A549 treated with Mapracorat at 1 μM for 4 hours (cell line): ENCODE measurements around the gene CKLF. TPM values are rescaled to one million over a fixed set of nuclear protein-coding genes. Genes with fewer than 3 reads are reported as not detected.

Experiments used
- total RNA-seq: library from RNA; stranded (reverse); fragments of 200-300 nt; extraction: Qiagen RNA extraction; gene quantifications from 5 replicates; pipeline ENCODE4 v1.2.3, GENCODE V29; 2022

Gene CKLF
- 66.9 to 76.0 TPM (median 71.3 TPM) in 5 replicates for total RNA-seq

DNA sequence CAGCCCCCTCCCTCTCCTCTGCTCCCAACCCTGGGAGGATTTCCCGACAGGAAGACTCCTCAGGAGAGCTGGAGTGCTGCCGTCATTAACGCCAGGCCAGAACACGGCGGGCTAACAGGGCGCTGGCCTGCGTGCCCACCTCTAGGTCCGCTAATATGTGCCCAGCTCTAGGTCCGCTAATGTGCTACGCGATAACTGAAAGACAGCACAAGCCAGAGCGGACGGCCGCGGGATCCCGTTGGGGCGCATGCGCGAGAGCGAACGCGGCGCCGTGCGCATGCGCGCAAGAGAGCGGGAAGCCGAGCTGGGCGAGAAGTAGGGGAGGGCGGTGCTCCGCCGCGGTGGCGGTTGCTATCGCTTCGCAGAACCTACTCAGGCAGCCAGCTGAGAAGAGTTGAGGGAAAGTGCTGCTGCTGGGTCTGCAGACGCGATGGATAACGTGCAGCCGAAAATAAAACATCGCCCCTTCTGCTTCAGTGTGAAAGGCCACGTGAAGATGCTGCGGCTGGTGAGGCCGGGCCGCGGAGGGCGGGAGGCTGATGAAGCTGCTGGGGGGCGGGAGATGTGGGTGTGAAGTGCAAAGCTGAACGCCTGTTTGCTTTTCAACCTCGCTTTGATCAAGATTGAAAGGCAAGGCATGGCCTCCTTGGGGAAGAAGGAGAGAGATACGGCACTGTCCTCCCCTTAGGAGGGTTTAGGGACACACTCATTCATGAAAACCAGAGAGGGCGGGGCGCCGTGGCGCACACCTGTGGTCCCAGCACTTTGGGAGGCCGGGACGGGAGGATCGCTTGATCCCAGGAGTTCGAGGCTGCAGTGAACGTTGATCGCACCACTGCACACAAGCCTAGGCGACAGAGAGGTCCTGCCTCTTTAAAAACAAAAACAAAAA, at the start of gene CKLF:
Gene CKLF, plus strand, starts transcription at position 291 of the 892 bp plus-strand sequence. Its CDS starts 140 bp downstream, at position 431.

GRCh38 chr16:66549284-66550131, 2.9 kb upstream of the CKLF start, which contains the start of gene TK2:
TSS of gene TK2 (minus strand) at chr16:66550122. CDS start at chr16:66550061, 61 bp downstream.

GRCh38 chr16:66566051-66566901, 13.9 kb downstream of the CKLF start, which contains the start of gene CMTM1:
TSS of gene CMTM1 (plus strand) at chr16:66566439. CDS start at chr16:66566514, 75 bp downstream.

DNA sequence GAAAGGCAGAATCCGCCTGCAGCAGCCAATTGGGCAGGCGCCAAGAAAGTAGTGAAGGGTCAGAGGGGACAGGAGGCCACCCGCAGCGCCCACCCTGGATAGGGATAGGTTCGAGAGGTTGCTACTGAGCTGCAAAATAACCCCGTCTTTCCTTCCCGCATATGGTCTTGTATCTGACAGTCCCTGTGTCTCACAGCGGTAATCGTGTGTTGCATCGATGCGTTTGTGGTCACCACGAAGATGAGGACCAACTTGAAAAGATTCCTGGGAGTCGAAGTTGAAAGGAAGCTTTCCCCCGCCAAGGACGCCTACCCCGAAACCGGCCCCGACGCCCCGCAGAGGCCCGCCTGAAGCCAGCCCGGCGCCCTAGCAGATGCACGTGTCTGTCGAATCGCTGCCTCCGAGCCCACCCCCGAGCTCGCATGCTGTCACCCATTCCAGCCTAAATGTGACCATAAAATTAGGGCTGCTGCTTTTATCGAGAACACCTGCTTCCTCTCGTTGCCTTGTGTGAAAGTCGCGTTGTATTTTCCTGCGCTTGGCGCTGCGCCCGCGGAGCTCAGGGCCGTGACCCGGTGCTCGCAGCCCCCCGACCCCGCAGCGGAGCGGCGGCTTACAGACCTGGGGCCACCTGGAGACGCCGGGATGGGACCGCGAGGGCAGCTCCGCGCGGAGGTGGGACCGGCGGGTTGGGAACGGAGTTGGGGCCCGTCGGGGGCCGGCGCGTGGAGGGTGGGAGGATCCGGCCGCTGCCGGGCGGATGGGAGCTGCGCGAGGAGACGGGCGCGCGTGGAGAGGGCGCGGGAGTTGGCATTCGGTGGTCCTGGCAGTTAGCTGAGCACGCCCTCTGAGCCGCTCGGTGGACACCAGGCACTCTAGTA, 26.5 kb downstream of the CKLF start, which contains the start of gene CMTM2:
Gene CMTM2, plus strand, starts transcription at position 813 of the 881 bp plus-strand sequence. CDS start 145 bp downstream, outside the sequence.

DNA sequence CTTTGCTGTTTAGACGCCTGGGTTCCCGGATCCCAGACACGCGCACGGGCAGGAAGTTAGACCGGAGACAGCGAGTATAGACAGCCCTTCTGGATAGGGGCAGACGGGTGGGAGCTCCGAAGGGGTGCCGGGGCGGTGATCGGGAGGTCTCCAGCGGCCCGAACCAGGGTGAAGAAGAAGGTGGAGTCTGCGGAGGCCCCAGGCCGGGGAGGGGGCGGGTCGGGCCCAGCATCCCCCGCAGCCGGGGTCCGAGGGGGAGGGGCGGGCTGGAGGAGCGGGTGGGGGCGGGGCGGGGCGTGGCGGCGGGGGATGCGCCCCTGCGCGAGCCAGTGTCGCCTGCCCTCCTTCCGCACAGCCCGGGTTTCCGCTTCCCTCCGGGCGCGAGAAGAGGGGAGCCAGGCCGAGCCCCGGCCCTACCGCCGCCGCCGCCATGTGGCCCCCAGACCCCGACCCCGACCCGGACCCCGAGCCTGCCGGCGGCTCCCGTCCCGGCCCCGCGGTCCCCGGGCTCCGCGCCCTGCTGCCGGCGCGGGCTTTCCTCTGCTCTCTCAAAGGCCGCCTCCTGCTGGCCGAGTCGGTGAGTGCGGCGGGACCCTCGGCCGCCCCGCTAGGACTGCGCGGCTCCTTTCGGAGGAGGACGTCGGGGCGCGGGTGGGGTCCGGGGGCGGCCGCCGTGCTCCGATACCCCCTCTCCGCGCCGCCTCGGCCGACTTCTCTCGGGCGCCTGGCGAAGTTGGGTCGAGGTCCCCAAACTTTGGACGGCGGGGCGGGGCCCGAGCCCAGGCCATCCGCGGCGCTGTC, 52.2 kb downstream of the CKLF start, which contains the start of gene CMTM3:
Gene CMTM3, plus strand, starts transcription at position 329 of the 801 bp plus-strand sequence. Its CDS starts 102 bp downstream, at position 431.

Other genes starting within 250 kb of the CKLF start
- 0.14 to 0.34 TPM (median 0.19 TPM) in 5 replicates for gene CDH5, start 185.9 kb upstream of the CKLF start, total RNA-seq
- 3.7 to 6.7 TPM (median 4.6 TPM) in 5 replicates for gene BEAN1, start 125.3 kb upstream of the CKLF start, total RNA-seq
- 16.4 to 19.3 TPM (median 18.4 TPM) in 5 replicates for gene TK2, start 2.5 kb upstream of the CKLF start, total RNA-seq
- gene CMTM1, start 13.9 kb downstream of the CKLF start, total RNA-seq = 0.49 to 1.8 TPM (median 1.1 TPM) in 5 replicates
- 0.15 TPM in 1 of 5 replicates, not detected in the others for gene CMTM2, start 26.9 kb downstream of the CKLF start, total RNA-seq
- gene CMTM3, start 52.1 kb downstream of the CKLF start, total RNA-seq = 85.6 to 94.6 TPM (median 92.5 TPM) in 5 replicates
- gene CMTM4, start 144.2 kb downstream of the CKLF start, total RNA-seq = 21.2 to 37.2 TPM (median 33.0 TPM) in 5 replicates
- gene DYNC1LI2, start 199.0 kb downstream of the CKLF start, total RNA-seq = 41.2 to 52.7 TPM (median 48.3 TPM) in 5 replicates
- gene TERB1, start 249.0 kb downstream of the CKLF start, total RNA-seq = not detected in 5 replicates